Pons (tissue), 1 donor: ENCODE measurements around the gene CCNG2.

Experiments used
- DNase-seq: peaks from one replicate; pipeline ENCODE4 v3.0.0-alpha.2; 2016; ENCODE audit warnings: low spot score

CCNG2 gene

DNA sequence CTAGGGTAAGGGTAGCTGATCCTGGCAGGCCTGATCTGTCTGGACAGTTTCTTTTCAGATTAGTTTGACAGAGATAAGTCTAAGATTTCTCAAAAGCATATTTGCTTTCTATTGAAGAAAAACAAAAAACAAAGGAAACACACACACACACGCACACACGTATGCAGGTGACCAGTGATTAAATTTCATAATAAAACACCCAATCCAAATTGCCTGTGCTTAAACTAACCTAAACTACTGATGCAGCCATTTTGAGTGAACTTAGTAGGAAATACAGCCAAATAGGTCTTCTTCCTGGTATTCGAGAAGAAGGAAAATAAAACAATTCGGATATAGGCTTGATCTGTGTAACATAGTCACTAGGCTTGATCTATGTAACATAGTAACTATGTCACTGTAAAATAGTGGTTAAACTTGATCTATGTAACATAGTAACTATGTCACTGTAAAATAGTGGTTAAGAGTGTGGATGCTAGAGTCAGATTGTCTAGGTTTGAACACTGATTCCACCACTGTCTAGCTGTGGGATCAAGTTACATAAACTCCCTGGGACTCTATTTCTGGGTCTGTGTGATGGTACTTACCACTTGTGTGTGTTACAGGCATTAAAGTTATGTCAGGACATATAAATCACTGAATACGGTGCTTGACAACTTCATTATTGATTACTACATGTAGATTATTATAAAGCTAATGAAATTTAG lies 9.8 kb upstream of the CCNG2 start:
- no peak for DNase-seq

DNA sequence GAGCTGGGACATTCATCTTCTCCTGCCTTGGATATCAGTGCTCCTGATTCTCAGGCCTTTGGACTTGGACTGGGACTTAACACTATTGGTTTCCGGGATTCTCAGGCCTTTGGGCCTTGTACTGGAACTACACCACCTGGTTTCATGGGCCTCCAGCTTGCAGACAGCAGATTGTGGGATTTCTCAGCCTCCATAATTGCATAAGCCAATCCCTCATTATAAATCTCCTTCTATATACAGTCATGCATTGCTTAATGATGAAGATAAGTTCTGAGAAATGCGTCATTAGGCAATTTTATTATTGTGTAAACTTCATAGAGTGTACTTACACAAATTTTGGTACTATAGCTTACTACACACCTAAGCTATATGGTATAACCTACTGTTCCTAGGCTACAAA lies 8.9 kb upstream of the CCNG2 start:
- no peak for DNase-seq

DNA sequence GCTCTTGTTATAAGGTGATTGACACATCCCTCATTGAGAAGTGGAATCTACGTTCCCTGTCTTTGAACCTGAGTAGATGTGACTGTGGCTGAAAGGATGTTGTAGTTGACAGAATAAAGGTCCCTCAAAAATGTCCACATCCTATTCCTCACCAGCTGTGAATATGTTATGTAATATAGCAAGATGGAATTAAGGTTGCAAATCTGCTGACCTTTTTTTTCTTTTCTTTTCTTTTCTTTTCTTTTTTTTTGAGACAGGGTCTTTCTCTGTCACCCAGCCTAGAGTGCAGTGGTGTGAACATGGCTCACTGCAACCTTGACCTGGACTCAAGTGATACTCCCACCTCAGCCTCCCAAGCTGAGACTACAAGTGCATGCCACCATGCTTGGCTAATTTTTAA lies 7.2 kb upstream of the CCNG2 start:
- no peak for DNase-seq

DNA sequence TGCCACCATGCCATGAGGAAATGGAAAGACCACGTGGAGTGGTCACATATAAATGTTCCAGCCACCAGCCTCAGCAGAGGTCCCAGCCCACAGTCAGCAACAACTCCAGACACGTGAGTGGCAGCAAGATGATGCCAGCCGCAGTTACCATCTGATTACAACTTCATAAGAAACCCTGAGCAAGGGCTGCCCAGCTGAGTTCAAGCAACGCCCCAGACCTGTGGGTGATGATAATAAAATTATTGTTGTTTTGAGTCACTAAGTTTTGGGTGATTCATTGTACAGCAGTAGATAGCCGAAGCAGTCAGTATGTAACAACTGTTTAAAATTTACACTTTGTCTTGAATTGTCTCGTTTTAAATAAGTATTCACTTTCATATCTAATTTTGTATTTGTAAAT lies 5.8 kb upstream of the CCNG2 start:
- DNase-seq = no peak

DNA sequence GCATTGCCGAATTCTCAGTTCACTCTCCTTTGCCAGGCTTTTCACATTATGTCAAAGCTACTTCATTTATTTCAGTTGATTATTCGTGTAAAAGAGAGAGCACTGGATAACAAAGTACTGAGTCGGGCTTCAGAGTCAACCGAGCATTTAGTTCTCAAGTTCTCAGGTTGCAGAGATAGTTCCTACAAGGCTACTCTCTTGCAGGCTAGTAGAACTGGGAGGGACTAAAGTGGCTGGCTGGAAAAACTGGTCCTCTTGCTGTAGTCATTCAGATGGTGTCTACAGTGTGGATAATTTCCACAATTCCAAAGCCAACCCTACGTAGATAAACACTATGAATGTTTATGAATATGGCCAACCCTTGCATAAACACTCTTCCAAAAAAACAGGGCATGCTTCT lies 4.6 kb upstream of the CCNG2 start:
- no peak for DNase-seq

DNA sequence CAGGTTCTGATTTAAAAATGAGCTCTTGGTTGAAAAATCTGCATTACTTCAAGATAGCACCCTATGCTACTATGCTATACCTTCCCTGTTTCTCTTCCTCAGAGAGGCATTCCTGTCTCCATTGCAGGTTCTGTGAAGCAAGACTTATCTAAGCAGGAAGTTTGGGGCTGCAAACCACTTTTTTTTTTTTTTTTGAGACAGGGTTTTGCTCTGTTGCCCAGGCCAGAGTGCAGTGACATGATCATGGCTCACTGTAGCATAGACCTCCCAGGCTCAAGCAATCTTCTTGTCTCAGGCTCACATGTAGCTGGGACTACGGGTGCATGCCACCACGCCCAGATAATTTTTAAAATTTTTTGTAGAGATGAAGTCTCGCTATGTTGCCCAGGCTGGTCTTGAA lies 4.0 kb upstream of the CCNG2 start:
- DNase-seq = no peak

DNA sequence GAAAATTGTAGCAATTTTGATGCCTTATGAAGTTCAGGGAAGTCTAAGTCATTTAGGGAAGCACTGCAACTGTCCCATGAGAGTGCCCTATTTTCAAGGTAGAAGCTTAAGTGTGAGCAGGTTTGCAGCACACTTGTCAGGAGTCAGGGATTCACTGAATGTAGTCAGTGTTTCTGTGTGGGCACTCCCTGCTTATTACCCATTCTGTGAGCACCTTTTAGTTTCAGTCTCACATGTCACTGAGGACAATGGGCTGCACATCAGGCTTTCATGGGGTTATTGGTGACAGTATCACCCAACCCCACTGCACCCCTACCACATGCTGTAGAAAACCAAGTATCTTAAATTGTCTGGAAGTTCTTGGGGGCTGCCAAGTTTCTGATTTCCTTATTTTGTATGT lies 2.9 kb upstream of the CCNG2 start:
- DNase-seq = peak; percentile 11

DNA sequence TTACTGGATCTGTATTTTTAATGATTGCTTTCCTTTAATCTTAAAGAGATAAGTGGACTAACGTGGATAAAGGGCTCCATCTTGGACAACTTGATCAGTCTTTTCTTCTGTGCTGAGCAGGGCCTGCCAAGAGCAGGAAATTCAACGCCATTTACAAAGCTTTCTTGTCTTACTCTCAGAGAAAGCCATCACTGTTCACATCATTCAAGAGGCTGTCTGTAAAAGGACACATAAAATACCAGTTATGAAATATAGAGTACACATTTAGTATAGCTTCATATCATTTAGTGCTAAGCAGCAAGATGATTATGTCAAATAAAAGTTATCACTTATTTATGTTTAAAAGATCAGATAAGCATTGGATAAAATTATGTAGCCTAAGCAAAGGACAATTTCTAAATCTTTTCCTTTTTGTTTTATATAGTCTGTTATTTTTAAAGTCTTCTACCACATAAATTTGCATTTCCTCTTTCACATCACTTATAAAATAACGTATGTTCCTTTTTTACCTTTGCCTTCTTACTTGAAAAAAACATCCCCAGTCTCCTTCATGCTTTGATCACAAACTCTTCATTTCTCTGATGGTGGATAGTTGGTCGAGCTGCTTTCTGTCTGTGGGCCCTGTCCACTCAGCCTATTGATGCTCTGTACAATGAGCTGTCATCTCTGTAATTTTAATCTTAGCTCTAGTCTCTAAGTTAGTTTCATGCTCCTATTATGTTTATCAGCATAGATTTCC lies 2.1 kb upstream of the CCNG2 start:
- peak; percentile 87 for DNase-seq

DNA sequence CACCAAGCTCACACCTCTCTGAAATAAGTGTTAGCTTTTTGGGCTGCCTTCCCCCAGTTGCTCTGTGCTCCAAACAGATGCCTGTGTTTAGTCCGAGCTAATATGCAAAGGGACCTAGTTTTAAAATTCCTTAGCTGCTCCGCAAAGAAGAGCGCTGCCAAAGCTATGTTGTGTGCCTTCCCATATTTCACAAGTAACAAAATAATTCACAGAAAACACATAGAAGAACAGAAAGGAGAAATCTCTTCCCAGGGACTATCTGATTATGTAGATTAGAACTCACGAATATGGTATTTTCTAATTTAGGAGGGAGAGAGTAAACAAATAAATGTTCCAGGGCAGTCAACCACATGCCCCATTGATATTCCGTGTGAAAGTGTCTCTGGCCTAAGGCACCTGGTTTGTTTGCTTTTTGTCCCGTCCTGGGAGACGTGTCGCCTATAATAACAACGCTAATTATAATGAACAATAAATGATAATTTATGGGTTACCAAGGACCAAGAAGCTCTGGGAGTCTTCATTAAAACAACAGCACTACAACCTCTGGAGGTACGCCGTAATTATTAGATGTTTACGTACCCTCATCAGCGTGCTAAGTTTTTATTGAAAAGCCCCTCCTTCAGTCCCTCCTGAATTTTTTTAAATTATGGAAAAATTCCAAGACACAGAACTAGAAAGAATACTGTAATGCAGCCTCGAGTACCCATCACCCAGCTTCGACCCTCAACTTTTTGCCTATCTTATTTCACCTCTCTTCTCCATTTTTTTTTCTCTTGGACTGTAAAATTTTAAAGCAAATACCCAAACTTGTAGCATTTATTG lies 1.2 kb upstream of the CCNG2 start:
- DNase-seq = peak; percentile 60

DNA sequence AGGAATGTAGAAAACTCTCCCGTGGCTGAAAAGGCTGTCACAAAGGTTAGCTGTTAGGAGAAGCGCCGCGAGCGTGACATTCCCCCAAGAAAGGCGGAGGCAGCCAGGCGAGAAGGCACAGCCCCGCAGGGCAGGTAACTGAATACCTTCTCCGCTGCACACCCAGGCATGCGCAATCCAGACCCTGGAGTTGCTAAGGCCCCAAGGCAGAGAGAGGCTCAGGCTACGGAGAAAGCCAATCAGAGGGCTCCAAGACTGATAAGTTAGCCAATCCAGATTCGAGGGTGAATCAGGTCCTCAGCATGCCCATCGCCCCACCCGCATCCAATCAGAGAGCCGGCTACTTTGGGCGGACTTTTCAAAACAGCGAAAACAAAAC lies 485 bp upstream of the CCNG2 start:
- peak; percentile 100 for DNase-seq

DNA sequence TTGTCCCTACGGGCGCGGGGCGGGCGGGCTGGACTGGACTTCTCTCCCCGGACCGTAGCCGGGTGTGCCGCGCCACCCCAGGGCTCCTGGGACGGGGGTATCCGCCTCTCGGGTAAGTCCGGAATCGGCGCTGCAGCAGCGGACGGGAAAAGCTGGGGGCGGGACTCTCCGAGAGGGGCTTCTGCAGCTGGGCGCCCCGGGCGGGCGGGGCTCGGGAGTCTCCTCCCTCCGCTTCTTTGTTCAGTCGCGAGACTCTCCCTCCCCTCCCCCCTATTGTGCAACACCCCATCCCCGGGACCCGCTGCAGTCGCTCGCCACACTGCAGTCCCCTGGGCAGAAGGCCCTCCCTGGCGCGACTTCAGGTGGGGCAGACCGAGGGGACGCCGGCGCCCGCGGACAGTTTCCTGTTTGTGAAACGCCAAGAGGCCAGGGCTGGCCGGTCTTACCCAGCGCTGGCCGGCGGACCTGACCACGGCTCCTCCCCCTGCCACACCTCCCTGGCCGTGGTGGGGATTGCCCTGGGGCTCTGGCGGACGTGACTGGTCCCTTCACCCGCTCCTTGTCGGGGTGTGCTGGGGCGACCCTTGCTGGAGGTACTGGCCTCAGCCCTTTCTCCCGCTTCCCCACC lies 966 bp downstream of the CCNG2 start:
- DNase-seq = peak; percentile 71

DNA sequence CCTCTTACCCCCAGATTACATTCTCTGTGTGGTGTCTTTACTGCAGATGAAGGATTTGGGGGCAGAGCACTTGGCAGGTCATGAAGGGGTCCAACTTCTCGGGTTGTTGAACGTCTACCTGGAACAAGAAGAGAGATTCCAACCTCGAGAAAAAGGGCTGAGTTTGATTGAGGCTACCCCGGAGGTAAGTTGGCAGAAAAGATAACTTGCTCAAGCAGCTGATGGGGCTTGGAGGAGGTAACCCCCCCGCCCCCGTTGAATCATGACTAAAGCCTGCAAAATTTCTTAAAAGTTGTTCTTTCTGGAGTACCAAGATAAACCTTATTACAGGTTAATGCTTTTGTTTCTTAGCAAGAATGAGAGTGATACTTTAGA lies 1.5 kb downstream of the CCNG2 start:
- no peak for DNase-seq

DNA sequence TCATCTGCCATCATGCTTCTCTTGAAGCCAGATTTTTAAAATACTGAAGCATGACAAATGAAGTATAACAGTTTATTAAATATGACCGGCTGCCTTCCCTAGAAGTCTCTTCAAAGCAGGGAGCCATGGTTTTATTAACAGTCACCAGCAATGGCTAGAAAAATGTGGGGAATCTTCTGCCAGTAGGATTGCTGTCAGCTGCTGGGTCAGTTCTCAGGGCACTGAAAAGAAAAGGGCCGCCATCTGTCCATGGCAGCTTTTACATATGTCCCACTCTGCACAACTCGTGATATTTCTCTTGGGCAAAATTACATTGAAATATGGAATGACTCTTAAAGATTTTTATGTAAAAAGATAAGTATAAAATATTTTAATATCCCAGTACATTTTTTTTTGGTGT lies 2.8 kb downstream of the CCNG2 start:
- DNase-seq = peak; percentile 10

DNA sequence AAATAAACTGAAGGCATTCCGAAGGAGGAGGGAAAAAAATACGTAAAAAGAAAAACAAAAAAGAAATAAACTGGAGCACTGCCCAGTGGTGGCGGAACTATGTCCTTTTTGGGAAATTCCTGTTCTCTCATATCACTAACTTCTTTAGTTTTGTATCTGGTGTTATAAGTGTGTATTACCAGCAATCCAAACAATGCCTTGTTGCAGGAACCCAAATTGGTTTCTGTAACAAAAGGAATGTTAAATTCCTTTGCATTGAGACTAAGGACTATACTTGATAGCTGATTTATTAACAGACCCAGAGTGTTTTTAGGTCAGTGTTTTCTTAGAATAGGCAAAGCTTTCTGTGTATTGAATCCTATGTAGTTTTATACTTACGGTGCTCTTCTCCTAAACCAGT lies 6.6 kb downstream of the CCNG2 start:
- DNase-seq = no peak

DNA sequence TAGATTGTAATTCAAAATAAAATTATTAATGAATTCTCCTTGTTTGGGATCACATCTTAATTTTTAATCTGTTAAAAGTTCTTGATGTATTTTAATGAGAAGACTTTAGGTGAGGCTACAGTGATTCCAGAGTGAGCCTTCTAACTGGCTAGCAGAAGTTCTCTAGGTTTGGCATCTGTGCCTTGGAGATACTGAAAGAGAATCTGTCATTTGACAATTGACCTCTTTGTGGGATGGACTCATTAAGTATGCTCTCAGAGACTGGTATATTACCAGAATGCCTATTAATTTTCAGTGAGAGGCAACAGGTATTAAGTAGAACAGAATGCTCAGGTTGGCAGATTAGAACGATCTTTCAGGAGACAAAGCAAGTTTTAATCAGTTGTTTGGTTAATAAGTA lies 10.2 kb downstream of the CCNG2 start:
- peak; percentile 72 for DNase-seq

DNA sequence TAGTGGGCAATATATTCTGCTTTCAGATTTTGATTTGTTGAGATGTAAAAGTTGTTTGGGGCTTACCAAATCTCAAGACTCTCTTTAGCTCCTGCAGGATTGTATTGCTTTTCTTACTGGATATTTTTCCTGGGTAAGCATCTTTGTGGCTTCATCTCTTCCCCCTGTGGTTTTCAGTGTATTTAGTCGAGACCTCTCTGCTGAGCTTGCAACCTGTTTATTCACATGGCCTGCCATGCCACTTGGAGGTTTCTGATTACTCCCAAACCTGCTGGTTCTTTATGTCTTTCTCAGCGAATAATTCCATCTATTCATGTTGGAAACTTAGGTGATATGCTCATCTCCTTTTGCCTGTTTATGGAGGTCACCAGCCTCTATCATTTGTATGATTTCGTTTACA lies 10.9 kb downstream of the CCNG2 start:
- DNase-seq = peak; percentile 7

DNA sequence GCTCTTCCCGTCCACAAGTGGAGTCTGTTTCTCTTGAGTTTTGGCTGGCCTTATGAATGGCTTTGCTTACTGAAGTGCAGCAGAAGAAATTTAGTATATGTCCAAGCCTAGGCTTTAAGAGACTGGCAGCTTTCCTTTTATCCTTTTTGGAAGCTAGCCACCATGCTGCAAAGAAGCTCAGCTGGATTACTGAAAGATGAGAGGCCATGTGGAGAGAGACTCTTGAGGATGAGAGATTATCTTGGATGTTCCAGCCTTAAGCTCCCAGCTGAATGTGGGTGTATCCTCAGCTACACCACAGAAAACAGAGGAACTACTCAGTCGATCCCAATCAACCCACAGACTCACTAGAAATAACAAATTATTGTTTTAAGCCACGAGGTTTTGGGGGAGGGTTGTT lies 12.5 kb downstream of the CCNG2 start:
- no peak for DNase-seq

DNA sequence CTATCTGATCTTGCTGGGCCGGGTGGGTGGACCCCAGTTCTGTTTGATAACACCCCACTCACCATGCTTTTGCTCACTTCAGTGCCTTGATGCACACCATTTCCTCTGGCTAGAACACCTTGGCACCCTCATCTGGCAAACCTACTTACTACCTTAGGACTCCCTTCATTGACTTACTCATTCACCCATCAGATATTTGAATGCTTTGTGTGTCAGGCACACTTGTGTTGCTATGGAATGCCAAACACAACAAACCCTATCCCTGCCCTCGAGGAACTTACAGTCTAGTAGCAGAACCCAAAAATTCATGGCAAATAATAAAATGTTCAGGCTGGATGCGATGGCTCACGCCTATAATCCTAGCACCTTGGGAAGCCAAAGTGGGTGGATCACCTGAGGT lies 13.9 kb downstream of the CCNG2 start:
- DNase-seq = no peak

DNA sequence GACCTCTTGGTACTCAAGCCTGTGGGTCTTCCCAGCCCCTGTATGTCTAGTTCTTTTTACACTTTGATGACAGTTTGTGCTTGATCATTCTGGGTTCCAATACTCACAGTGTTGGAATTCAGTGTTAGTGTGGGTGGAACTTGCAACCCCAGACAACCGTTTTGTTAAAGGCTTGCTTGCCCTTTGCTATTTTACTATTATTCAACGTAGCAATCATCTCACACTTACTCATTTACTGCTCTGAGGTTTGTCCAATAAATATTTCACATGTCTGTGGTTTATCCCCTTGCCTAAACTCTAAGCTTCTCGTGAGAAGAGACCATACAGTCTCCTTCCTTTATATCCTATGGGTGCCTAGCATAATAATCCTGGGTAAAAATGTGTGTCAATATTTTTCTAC lies 15.3 kb downstream of the CCNG2 start:
- DNase-seq = no peak

DNA sequence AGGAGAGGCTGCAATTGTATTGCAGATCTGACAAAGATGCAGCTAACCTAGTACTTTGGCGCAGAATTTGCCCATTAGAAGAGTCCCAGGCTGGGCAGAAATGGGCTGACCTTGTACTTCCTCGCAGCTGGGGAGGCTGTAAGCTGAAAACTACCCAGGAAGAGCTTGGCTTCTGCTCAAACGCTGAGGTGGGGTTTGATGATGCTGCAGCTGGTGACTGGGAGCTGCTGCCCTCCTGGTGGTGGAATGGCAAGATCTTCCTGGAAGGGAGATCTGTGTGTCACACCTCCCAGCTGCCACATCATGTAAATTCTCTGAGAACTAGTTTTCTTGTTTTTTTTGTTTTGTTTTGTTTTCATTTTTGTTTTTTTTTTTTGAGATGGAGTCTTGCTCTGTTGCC lies 17.4 kb downstream of the CCNG2 start:
- DNase-seq = no peak

DNA sequence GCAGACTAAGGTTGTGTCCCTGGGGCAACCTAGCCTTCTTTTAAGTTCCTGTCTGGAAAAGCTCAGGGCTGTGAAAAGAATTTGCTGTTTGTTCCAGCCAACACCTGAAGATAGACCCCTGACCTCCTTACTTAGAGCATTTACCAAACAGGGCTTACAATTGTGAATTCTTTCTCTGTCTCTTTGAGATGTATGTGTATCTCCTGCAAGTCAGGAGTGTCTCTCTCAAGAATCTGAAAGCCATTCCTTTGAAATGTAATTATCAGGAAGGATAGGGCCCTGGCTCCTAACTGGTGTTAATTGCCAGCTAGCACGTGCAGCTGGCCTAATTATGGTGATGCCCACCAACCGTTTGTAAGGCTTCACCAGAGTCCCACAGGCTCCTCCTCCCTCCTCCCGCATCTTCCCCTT lies 18.2 kb downstream of the CCNG2 start:
- DNase-seq = no peak

DNA sequence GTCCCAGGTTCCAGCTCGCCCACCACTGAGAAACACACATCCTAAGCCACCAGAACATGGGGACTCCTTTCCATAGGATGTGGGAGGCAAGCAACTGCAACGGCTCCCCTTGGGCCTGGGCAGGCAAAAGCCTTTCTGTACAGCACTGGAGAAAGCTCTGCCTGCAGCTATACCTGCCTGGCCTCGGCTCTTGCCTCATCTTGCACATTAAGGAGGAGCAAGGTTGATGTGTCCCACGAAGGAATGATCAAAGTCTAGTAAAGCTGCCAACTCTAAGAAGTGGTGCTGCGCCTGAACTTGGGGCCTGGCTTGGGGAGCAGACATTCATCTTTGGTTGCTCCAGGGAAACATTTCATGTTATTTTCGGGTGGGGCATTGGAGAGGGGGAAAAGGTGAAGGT lies 19.6 kb downstream of the CCNG2 start:
- DNase-seq = no peak

DNA sequence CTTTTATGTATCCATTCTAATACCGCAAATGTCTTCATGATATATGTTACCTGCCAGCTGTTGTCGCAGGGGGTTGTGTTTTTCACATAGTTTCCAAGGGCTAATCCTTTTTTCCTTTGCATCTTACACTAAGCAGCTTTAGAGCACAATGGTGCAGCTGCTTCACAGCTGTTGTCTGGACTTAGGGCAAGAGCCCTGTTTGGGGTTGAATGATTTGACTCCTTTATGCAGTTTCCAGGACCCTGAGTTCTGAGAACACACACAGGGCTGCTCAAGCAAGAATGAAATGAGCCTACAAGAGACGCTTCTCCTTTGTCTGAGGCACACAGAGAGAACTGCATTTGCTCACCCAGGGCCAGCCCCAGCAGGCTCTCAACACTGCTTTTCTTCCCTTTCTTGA lies 20.2 kb downstream of the CCNG2 start:
- no peak for DNase-seq
